ENCODE results near the gene AFF3.

AFF3 gene

DNA sequence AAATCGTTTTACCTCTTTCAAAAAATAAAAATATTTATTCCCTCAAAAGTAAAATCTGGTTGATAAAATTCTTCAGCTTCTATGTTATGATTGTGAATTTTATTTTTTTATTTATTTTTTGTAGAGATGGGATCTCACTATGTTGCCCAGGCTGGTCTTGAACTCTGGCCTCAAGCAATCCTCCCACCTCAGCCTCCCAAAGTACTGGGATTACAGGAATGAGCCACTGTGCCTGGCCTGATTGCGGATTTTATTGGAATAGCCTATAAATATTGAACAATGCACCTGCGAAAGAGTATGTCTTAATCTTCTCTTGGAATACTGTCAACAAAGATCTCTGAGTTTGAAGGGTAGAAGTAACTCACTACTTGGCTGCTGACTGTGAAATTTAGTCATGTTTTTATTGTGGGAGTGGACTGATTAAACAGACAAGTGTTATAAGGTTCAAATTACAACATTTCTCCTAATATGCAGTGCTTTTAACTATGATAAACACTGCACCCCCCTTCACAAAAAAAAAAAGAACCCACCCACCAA lies 138.0 kb downstream of the AFF3 start:
- no peak for DNase-seq

DNA sequence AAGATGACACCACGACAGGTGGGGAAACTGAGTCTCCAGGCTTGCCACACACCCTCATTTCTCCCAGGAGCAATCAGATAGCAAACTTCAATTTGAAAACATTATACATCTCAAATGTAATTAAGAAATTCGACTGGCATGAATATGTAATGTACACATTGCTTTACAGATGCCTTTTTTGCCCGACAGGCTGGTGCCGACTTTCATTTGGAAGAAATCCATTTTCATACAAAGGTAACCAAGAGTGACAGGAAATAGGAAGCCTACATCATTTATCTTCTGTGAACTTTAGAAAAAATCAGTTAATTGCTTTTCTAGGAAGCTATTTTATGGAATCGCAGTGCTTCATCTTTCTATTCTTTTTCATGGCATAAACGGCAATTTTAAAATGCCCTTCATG lies 140.3 kb downstream of the AFF3 start:
- DNase-seq: no peak

DNA sequence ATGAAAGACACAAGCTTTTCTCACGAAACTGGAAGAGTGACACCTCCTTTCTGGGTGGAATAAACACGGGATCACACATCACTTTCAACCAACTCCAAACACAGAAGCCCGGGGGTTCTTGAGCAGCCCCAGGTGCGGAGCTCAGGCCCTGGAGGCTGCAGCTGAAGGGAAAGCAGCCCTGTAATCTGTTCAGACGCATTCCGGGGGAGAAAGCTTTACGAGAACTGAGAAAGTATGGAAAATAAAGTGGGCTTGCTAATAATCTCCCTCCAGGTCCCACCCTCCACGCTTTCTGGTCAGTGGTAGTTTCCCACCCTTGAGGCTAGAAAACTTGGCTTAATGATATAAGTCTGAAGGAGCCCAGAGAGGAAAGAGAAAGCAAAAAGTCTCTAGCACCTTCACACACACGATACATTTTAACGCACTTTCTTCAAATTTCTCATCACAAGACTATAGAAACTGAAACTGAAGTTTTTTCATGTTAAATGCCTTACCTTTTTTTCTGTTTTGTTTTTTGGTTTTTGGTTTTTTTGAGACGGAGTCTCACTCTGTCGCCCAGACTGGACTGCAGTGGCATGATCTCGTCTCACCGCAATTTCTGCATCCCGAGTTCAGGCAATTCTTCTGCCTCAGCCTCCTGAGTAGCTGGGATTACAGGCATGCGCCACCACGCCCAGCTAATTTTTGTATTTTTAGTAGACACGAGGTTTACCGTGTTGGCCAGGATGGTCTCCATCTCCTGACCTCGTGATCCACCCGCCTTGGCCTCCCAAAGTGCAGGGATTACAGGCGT lies 141.3 kb downstream of the AFF3 start:
- no peak for DNase-seq

DNA sequence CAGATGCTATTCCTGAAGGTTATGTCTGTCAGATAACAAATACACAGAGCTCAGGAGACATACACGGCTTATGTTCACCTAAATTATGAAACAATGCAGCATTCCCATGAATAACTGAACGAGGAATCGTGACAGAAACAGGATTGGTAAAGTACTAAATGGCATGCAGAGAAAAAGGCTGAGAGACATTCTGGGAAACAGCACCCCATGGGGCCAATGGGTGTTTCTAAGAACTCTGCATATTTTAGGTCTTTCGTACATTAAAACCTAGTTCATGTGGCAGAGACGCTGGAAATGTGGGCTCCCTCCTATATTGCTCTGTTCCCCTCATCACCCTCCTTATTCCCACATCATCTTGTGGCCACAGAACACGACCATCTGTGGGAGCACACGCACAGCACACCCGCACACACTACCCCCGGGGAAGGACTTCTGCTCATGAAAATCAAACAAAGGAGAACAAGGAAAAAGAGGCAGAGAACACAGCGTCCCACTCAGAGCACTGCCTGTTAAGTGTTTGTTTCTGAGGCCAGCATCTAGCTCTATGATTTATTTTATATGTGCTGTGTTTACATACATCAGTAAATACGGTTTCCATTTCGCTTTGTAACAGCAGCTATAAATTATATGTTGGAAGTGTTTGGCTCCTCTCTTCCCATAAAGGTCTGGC lies 143.6 kb downstream of the AFF3 start:
- no peak for DNase-seq

DNA sequence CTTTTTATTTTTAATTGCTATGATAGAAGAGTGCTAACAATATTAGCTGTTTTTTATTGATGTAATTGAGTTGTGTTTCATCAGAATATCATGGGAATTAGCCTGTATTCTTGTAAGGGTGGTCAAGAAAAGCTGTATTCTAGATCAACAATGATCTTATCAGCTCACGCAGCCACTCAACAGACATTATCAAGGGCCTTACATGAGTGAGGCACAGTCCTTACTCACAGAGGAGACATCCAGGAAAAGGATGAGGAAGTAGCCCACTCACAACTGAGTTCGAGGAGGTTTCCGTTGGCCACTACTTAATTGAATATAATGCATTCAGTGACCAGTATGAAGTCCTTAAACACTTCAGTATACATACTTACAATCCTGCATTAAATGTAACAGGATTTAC lies 152.5 kb downstream of the AFF3 start:
- DNase-seq: no peak

DNA sequence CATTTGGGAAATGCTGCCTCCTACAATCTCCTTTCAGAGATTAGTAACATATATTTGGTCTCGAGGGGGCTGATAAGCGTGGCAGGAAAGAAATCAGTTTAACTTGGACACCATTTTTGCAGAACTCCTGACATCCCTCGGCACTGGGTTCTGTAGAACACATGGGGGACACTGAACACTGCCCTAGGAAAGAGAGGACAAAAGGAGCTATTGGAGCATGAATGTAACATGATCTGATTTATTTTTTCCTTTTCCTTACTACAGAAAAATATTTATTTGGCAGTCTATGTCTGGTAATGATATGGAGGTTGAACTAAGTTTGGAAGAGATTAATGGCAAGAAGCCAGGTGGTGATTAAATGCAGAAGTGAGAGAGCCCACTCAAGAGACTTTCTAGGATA lies 153.8 kb downstream of the AFF3 start:
- no peak for DNase-seq

DNA sequence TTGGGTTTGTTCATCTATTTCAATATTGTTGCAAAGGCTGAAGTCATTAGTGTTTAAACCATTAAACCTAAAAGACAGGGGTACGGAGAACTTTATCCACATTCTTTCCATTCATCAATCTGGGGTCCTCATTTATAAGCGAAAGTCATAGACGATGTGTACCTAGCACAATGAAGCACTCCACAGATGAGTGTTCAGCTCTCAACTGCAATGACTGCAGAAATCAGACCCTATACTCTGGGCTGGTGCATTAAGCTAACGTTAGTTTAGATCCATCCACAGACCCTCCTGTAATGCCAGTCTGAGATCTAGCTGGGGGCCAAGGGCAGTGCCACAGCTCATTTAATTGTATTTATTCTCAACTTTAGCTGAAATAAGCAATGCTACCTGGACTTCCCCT lies 155.2 kb downstream of the AFF3 start:
- no peak for DNase-seq

DNA sequence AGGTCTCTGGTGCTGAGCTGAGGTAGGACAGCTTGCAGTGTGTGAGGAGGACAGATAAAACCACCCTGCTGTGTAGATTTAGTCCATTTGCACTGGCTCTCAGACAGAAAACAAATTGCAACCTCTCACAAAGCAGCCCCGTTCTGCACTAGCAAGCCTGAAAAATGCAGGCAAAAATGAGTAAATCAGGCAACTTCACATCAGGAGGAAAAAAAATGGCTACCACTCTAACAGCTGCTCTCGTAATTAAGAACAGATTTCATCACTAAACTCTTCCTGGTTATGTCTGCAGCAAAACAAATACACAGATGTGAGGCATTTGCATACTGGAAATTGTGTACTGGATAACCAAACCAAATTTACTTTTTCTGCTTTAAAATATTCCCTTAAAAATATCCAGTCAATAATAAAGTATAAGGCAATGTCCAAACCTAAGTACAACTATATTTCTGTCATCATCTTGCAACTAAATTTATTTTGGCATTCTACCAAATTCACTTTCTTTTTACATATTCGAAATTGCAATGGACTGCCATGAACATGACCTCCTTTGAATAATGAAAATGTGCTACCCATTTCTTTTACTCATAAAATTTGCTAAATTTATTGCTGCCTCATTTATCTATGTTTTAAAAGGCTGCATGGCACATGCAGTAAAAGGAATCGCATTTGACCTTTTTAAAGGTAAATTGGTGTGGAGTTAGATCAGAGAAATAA lies 157.4 kb downstream of the AFF3 start:
- DNase-seq: no peak

DNA sequence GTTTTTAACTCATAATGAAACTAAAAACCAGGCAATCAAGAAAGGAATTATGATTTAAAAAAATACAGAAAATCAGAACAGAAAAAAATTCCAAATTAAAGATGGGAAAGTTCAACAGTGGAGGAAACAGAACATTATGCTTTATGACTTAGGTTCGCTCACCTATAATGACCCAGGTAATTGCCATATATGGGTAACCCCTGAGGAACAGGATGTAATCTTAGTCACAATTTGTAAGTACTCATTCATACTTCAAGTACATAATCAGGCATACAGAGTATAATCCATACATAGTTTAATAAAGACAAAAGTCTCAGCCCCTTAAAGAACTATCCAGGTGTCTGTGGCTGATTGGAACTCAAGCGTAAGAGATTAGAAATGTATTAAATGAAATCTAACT lies 159.6 kb downstream of the AFF3 start:
- no peak for DNase-seq

DNA sequence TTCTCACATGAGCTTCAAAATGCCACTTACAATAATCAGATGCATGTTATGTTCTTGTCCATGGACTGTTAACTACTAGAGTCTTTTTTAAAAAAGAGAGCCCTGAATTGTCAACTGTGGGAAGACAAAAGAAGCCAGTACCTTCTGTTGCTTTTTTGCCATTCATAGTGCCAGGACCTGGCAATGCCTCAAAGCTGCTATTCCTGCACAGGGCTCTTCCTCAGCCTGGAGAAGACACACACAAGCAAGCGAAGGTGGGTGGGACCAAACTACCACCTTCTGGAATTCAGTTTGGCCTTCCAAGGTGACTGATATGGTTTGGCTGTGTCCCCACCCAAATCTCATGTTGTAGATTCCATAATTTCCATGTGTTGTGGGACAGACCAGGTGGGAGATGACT lies 160.6 kb downstream of the AFF3 start:
- no peak for DNase-seq

DNA sequence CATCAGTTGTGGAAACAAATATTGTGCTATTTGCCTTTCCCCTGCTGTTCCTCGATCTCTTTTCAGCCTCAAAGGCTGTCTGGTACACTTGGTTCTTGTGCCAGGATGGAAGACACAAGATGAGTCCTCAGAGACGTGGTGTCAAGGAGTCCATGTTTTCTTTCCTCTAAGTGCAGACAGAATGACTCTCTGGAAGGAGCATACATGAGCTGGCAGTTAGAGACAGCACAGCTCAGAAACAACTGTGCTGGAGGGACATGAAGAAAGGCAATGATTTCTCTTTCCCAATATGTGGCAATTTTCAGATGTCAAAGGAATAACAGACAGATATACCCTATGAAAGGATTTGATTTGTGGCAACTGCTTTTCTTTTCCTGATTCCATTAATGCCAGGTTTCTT lies 162.2 kb downstream of the AFF3 start:
- DNase-seq: no peak

DNA sequence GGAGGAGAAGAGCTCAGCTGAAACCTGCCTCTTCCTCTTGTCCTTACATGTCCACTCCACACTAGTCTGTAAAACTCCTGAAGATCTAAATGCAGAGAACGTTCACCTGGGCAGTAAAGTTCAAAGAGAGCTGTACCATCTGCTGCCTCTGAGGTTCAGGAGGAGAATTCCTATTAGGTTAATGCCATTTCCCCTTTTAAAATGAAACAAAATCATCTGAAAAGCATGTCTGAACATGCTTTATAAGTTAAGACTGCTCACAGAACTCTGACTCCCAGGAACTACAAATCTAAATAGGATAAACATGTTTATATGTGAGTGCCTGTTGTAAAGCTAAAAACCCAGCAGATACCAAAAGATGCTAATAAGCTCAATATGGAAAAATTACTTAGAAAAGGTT lies 164.4 kb downstream of the AFF3 start:
- DNase-seq: no peak

DNA sequence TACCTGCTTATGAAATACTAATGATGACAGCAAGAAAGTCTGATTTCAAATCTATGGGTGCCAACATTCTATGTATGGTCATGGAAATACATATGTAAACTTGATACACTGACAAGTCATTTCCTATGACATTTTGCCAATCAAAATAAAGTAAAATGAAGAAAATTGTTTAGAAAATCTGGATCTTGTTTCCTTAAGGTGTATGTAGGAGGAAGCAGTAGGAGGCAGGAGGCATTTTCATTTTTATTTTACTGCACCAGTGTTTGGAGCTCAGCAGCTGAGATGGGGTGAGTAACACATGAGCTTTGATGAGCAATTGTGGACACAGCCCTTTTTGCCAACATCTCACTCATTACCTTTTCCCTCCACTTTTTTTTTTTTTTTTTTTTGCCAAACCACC lies 167.0 kb downstream of the AFF3 start:
- no peak for DNase-seq

DNA sequence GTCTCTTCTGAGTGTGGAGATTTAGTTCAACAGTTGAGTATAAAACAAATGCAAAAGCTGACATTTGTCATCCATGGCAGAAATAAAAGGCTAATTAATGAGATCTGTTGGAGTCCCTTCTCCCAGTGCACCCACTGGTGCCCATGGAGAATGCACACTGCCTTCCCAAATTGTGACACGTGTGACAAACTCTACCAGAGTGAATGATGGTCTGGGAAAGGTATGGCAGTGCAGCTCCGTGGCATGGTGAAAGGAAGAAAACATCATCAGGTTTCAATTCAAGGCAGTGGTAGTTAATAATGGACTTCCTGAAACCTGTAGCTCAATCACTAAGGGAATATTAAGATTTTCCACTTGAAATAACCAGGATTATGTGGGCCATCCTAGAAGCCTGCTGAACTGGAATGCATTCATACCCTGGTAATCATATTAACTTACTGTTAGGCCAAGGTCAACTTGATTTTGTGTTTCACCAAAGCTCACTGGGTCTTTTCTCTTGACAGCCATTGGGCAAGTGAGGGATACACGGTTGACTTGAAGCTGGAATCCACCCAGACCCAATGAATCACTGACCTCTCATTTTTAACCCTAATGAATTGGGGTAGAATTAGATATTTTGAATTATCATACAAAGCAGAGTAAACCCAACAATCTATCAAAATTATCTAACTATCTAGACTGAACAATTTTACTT lies 167.6 kb downstream of the AFF3 start:
- no peak for DNase-seq

DNA sequence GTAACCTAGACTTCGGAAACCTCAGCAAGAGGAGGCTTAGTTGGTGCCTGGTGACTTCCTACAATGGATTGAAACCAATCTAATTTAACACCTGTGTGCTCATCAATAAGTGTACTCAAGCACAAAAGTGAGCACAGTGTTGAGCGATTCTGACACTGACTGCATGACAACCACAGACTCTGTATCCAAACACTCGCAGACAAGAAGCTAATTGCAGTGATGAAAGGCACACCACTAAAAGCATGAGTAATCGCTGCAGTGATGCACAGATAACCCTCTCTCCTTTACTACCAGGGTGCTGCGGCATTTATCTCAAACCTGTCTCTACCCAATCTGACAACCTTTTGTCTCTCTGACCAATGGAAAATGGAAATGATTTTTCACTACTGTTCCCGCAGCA lies 168.1 kb downstream of the AFF3 start:
- DNase-seq: no peak

DNA sequence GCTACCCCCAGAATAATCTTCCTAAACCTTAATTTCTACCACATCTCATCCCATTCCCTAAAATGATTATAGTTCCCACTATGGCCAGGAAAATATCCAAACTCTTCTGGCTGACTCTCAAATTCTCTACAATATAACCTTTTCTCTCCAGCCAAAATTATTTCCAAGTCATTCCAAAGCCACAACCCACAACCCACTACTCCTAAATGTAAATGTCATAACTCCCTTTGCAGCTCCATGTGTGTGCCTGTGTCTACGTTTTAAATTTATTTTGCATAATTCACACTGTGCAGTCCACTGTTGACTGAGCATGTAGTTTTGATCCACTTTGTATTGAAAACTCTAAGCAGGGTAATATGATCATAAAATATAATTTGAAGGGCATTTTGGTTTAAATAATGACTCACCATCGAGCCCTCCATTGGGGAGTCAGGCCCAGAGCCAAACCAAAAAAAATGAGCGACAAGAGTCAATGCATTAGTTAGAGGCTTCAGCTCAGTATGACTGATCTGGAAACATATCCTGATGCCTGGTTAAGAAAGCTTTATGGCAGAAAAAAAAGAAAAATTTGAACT lies 171.0 kb downstream of the AFF3 start:
- DNase-seq: no peak

DNA sequence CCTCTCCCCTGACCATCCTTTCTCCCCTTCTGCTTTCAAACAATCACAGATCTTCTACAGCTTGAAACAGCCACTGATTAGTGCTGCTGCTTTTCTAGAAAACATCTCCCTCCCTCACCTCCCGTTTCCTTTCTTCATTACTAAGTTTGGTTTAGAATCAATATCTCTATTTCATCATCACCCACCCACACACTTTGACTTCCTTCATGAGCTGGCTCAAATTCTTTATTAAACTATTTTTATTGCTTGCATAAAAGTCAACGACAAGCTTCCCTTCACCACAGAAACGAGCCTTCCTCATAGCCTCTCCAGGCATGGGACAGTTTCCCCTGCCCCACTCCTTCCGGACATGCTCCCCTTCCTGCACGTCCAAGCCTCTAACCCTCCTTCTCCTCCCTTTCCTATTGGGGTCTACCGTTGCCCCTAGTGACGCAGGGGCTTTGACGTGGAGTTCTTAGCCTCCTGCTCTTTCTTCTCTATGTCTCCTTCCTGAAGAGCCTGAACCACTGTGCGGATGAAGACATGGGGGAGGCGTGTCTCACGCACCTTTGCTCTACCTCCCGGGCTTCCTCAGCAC lies 172.0 kb downstream of the AFF3 start:
- DNase-seq: no peak

DNA sequence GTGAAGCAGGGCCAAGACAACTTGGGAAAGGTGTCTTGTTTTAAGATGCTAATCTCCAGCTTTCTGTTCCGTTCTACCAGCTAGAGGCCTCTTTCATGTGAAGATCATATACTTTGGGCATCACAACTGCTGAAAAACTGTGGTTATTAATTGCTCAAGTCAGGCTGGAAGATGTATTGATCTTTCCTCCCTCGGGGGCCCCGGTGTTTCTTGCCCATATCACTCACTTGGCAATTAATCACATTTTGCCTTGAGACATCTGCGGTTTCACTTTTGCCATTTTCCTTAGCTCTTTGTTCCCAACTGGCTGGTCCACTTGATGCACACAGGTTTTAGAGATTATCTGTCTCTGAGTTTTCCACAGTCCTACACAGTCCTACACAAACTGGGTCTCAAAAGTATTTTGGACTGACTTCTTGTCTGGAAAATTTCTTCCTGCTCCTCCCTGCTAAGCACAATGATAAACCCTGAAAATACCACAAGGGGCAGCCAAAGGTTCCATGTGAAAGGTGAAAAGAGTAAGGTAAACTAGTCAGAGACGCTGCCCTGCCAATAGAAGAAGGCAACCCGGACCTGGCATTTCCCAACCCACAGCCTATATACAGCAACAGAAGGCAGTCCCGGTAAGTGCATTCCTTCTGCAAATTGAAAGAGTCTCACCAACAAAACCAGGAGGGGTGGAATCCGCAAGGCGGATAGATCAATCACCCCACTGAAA lies 181.0 kb downstream of the AFF3 start:
- DNase-seq: no peak

DNA sequence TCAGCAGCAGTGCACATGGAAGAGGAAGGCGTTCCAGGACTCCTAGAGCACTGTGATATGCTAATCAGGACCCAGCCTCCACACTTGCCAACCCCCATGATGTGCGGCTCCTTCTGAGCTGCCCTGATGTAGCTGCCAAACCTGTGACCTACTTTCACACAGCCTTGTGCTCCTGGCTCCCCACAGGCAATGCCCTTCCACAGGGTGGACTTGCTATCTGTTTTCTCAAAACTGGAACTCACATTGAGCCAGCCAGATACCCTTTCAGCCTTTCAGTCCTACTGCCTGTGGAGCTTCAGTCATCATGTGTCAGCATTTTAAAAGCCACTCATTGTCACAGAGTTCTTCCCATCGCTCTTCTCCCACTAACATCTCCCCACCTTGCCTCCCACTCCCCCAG lies 181.6 kb downstream of the AFF3 start:
- no peak for DNase-seq

DNA sequence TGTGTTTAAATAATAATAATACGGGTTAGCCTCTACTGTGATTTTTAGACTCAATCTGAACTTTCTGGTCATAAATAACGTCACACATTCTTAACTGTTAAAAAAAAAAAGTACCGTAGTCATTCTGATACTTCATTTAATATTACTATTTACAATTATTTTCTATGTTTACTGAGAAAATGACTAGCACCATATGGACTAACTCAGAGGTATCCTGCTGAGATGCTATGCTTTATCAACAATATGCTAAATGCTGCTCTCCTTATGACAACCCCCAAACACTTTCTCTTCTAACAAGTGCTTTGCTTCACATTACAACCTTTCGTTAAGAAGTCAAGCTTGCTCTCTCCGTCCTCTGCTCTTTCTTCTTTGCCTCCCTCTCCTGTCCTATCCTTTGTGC lies 182.1 kb downstream of the AFF3 start:
- DNase-seq: no peak

DNA sequence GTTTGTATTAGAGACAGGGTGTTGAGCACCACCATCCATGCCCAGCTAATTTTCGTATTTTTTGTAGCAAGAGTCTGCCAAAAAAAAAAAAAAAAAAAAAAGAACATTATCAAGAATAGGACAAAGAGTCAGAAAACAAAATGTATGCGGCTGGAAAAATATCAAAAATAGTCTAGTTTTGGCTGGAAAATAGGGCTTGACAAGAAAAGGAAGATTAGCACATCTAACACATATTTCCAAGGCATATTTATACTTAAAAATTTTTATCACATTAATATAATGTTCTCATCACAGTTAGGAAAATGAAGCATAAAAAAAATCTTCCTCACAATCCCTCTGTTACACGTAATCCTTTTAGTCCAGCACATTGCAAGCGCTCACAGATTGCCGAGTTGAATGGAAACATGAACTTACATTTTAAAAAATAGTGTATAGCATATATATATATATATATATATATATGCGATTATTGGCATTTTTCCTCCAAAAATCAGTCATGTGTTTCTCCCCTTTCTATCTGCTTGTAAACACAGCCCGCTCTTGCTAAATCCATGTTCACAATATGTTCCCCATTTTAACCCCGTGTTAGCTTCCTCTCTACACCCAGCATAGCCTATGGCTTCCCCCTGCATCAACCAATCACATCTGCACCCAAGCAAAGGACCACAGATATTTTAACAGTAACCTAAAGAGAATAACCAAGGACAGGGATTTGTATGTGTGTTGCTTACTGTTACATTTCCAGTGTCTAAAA lies 183.0 kb downstream of the AFF3 start:
- DNase-seq: no peak

All from GDM1 (cell line).